SK-N-SH (cell line): ENCODE data around the gene GNA15. TPM values are rescaled to one million over a fixed set of nuclear protein-coding genes. Genes with fewer than 3 reads are reported as not detected.
"Not testable (repeated sequence)": the region's sequence is repeated elsewhere in the genome, so short reads cannot be mapped to it uniquely, and the experiment has no call there.

Experiments used
- CTCF ChIA-PET: fragments of 300-600, 350-600 bp; formaldehyde crosslinking; extraction: SDS; loops from one replicate; lab custom pipeline; 2021; lab: Yijun Ruan, JAX
- POLR2A ChIA-PET: fragments of 350-600 bp; sonication (Branson Sonifier 250); formaldehyde crosslinking; extraction: SDS; loops from one replicate; lab custom pipeline; 2020; ENCODE audit warnings: antibody characterized with exemption, inconsistent platforms; lab: Yijun Ruan, JAX
- DNase-seq: peaks from one replicate; pipeline ENCODE4 v3.0.0; 2012
- H2AFZ ChIP-seq: fragments of 200-600 bp; sonication (generic); 2 replicates; pipeline ENCODE4 v1.8.1; 2016; ENCODE audit warnings: antibody characterized with exemption, mild to moderate bottlenecking, low read depth
- H3F3A ChIP-seq: fragments of 200-600 bp; sonication (generic); replicated peaks from 2 replicates; pipeline ENCODE3; 2016; ENCODE audit warnings: antibody characterized with exemption, mild to moderate bottlenecking; ENCODE audit not compliant: insufficient read depth
- H3K27ac ChIP-seq, 2 experiments: fragments of 200-500 bp in 1 of 2; fragments of 200-600 bp in 1 of 2; sonication (Bioruptor generic) in 1 of 2; sonication (generic), shearing (Covaris generic) in 1 of 2; 2 replicates each; pipeline versions ENCODE4 v1.5.1 to v1.6.1; 2014 to 2016; ENCODE audit warnings: low read depth in 2 of 2, inconsistent platforms in 1 of 2, low read length in 1 of 2, mild to moderate bottlenecking in 1 of 2, mixed read lengths in 1 of 2
- H3K27me3 ChIP-seq: fragments of 200-600 bp; sonication (generic), shearing (Covaris generic); 2 replicates; pipeline ENCODE4 v1.6.1; 2016; ENCODE audit warnings: mixed run types; ENCODE audit not compliant: insufficient read depth
- H3K36me3 ChIP-seq, 2 experiments: fragments of 200-500 bp in 1 of 2; fragments of 200-600 bp in 1 of 2; sonication (Bioruptor generic) in 1 of 2; sonication (generic) in 1 of 2; replicated peaks in 1 of 2; 2 replicates each; pipeline versions ENCODE3 to v1.5.1; 2014 to 2016; ENCODE audit warnings: low read length in 1 of 2, mild to moderate bottlenecking in 1 of 2; ENCODE audit not compliant: insufficient read depth in 2 of 2, control insufficient read depth in 1 of 2
- H3K4me1 ChIP-seq, 2 experiments: fragments of 200-500 bp in 1 of 2; fragments of 200-600 bp in 1 of 2; sonication (Bioruptor generic) in 1 of 2; sonication (generic), shearing (Covaris generic) in 1 of 2; 2 replicates each; pipeline versions ENCODE4 v1.5.1 to v1.6.1; 2014 to 2016; ENCODE audit warnings: low read depth in 1 of 2, low read length in 1 of 2, mixed run types in 1 of 2; ENCODE audit not compliant: insufficient read depth in 2 of 2, control insufficient read depth in 1 of 2
- H3K4me2 ChIP-seq: fragments of 200-600 bp; sonication (generic), shearing (Covaris generic); 2 replicates; pipeline ENCODE4 v1.6.1; 2017; ENCODE audit warnings: mixed run types
- H3K4me3 ChIP-seq, 2 experiments: fragments of 200-500 bp in 1 of 2; fragments of 200-600 bp in 1 of 2; sonication (Bioruptor generic) in 1 of 2; sonication (generic), shearing (Covaris generic) in 1 of 2; 2 replicates each; pipeline versions ENCODE4 v1.5.1 to v1.8.1; 2014 to 2016; ENCODE audit warnings: low read depth in 2 of 2, inconsistent platforms in 1 of 2, low read length in 1 of 2, mild to moderate bottlenecking in 1 of 2, mixed read lengths in 1 of 2, moderate library complexity in 1 of 2
- H3K79me2 ChIP-seq: fragments of 200-600 bp; sonication (generic); 2 replicates; pipeline ENCODE4 v1.8.1; 2017; ENCODE audit warnings: mild to moderate bottlenecking; ENCODE audit not compliant: insufficient read depth
- H3K9ac ChIP-seq: fragments of 200-600 bp; sonication (generic); 2 replicates; pipeline ENCODE4 v1.6.1; 2017; ENCODE audit warnings: mixed run types
- H3K9me2 ChIP-seq: fragments of 200-600 bp; sonication (generic); 2 replicates; pipeline ENCODE4 v1.6.1; 2017; ENCODE audit warnings: mixed run types
- H3K9me3 ChIP-seq: fragments of 200-600 bp; sonication (generic); 2 replicates; pipeline ENCODE4 v1.6.1; 2017; ENCODE audit warnings: mixed run types, mild to moderate bottlenecking, moderate library complexity
- H4K20me1 ChIP-seq: fragments of 200-600 bp; sonication (generic); 2 replicates; pipeline ENCODE4 v1.6.1; 2017; ENCODE audit warnings: mild to moderate bottlenecking, mixed run types; ENCODE audit not compliant: insufficient read depth
- CHD2 ChIP-seq: fragments of 150-350 bp; IDR thresholded peaks from 2 replicates; pipeline ENCODE4 v1.6.1; 2018; ENCODE audit warnings: low read length; ENCODE audit not compliant: partially characterized antibody
- ELF1 ChIP-seq: IDR thresholded peaks from 2 replicates; pipeline ENCODE4 v1.4.0; 2012
- FOSL2 ChIP-seq: IDR thresholded peaks from 2 replicates; pipeline ENCODE4 v1.4.0; 2012; ENCODE audit warnings: low read depth, mild to moderate bottlenecking, moderate library complexity, borderline replicate concordance
- GATA2 ChIP-seq: sonication (generic); formaldehyde crosslinking; IDR thresholded peaks from 2 replicates; pipeline ENCODE4 v1.5.0; 2020; ENCODE audit warnings: mild to moderate bottlenecking, missing genetic modification reagents
- MEF2A ChIP-seq: IDR thresholded peaks from 2 replicates; pipeline ENCODE4 v1.4.0; 2012; ENCODE audit warnings: low read depth, borderline replicate concordance
- NRF1 ChIP-seq: IDR thresholded peaks from 2 replicates; pipeline ENCODE4 v1.6.1; 2012; ENCODE audit warnings: low read depth, mild to moderate bottlenecking, low read length
- RAD21 ChIP-seq: IDR thresholded peaks from 2 replicates; pipeline ENCODE4 v1.6.1; 2012; ENCODE audit warnings: mild to moderate bottlenecking, low read length
- RCOR1 ChIP-seq: fragments of 150-350 bp; IDR thresholded peaks from 2 replicates; pipeline ENCODE4 v1.6.1; 2017; ENCODE audit warnings: antibody characterized with exemption, low read length
- RFX5 ChIP-seq: IDR thresholded peaks from 2 replicates; pipeline ENCODE4 v1.6.1; 2012; ENCODE audit warnings: mild to moderate bottlenecking, improper control_type of control experiment, low read length
- RXRA ChIP-seq: IDR thresholded peaks from 2 replicates; pipeline ENCODE4 v1.4.0; 2012; ENCODE audit warnings: low read depth, mild to moderate bottlenecking, borderline replicate concordance
- SIN3A ChIP-seq: IDR thresholded peaks from 2 replicates; pipeline ENCODE4 v1.6.1; 2012; ENCODE audit warnings: low read depth, mild to moderate bottlenecking, low read length, moderate library complexity, borderline replicate concordance
- SMC3 ChIP-seq: IDR thresholded peaks from 2 replicates; pipeline ENCODE4 v1.6.1; 2012; ENCODE audit warnings: low read depth, low read length, improper control_type of control experiment
- TCF12 ChIP-seq: IDR thresholded peaks from 2 replicates; pipeline ENCODE4 v1.4.0; 2012
- WGBS: methylation state at CpG from one replicate; pipeline ENCODE4 v1.1.6; 2017; ENCODE audit warnings: low lambda C conversion rate; 5-methylcytosine and 5-hydroxymethylcytosine counted together
- polyA plus RNA-seq, 3 experiments: library from polyadenylated mRNA; depleted of rRNA; stranded (reverse); fragments of >200 nt; gene quantifications; 2 replicates each; pipeline ENCODE4 v1.2.3, GENCODE V29; 2012
- TF ChIP-seq, protein P1 (sequence below): fragments of 150-350 bp; IDR thresholded peaks from 2 replicates; pipeline ENCODE4 v1.6.1; 2017; ENCODE audit warnings: antibody characterized with exemption, low read length, low read depth, borderline replicate concordance
- TF ChIP-seq, protein P2 (sequence below): fragments of 150-350 bp; IDR thresholded peaks from 2 replicates; pipeline ENCODE4 v1.6.1; 2016; ENCODE audit warnings: mild to moderate bottlenecking, low read depth, low read length

Gene GNA15
- polyA plus RNA-seq, 1 of the 3 experiments (the other 2 are of a cell fraction), result 0.05 TPM

DNA sequence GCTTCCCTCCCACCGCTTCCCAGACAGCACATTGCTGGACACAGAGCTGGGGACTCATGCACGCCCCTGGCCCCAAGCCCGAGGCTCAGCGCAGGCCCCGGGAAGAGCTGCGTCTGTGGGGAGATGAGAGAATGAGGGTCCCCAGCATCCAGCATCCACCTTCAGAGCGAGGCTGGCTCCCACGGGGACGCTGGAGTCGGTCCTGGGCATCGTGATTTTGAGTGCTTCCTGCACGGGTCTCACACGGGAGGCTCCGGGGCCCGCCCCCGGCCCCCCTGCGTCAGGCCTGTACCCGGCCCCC is 54.6 kb downstream of the GNA15 start:
- peaks cover 10 to 16% of the 10 kb centered on the region in 2 experiments; a peak in 2 of 4 replicates for H3K4me1 ChIP-seq
- DNase-seq, result no peak
- no peaks in the 10 kb centered on the region for H3F3A ChIP-seq
- POLR2A ChIA-PET, result no interaction called here
- H3K36me3 ChIP-seq, result peaks cover 5 to 8% of the 10 kb centered on the region in 2 experiments
- no peak overlapping the region for H3K4me2 ChIP-seq
- TF ChIP-seq, protein P1, sequence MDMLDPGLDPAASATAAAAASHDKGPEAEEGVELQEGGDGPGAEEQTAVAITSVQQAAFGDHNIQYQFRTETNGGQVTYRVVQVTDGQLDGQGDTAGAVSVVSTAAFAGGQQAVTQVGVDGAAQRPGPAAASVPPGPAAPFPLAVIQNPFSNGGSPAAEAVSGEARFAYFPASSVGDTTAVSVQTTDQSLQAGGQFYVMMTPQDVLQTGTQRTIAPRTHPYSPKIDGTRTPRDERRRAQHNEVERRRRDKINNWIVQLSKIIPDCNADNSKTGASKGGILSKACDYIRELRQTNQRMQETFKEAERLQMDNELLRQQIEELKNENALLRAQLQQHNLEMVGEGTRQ, result no peak
- TF ChIP-seq ELF1 (no peak), NRF1 (no peak), RXRA (no peak), RAD21 (no peak), SMC3 (no peak), SIN3A (no peak), MEF2A (no peak), TCF12 (no peak), FOSL2 (no peak), GATA2 (no peak)
- TF ChIP-seq, protein P2, sequence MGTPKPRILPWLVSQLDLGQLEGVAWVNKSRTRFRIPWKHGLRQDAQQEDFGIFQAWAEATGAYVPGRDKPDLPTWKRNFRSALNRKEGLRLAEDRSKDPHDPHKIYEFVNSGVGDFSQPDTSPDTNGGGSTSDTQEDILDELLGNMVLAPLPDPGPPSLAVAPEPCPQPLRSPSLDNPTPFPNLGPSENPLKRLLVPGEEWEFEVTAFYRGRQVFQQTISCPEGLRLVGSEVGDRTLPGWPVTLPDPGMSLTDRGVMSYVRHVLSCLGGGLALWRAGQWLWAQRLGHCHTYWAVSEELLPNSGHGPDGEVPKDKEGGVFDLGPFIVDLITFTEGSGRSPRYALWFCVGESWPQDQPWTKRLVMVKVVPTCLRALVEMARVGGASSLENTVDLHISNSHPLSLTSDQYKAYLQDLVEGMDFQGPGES, result no peak
- TF ChIP-seq, all 33 proteins: peak for 0
- Histone ChIP-seq H3K79me2 (peaks cover 73% of the 10 kb centered on the region), H4K20me1 (peaks cover 17% of the 10 kb centered on the region; the same call in 1 of the 2 replicates), H3K4me3 (no peak overlapping the region), H3K9me2 (no peaks in the 10 kb centered on the region), H3K27me3 (no peaks in the 10 kb centered on the region), H3K27ac (no peak overlapping the region), H2AFZ (no peak overlapping the region), H3K9ac (no peak overlapping the region), H3K9me3 (no peaks in the 10 kb centered on the region)
- 97% methylated on average over 17 of the region's 18 CpGs for WGBS
- CTCF ChIA-PET, result interaction anchor here (1.1 kb wide), 1 partner anchor 34 kb away, joined by 3 read pairs; the partner anchor contains the start of gene CELF5

DNA sequence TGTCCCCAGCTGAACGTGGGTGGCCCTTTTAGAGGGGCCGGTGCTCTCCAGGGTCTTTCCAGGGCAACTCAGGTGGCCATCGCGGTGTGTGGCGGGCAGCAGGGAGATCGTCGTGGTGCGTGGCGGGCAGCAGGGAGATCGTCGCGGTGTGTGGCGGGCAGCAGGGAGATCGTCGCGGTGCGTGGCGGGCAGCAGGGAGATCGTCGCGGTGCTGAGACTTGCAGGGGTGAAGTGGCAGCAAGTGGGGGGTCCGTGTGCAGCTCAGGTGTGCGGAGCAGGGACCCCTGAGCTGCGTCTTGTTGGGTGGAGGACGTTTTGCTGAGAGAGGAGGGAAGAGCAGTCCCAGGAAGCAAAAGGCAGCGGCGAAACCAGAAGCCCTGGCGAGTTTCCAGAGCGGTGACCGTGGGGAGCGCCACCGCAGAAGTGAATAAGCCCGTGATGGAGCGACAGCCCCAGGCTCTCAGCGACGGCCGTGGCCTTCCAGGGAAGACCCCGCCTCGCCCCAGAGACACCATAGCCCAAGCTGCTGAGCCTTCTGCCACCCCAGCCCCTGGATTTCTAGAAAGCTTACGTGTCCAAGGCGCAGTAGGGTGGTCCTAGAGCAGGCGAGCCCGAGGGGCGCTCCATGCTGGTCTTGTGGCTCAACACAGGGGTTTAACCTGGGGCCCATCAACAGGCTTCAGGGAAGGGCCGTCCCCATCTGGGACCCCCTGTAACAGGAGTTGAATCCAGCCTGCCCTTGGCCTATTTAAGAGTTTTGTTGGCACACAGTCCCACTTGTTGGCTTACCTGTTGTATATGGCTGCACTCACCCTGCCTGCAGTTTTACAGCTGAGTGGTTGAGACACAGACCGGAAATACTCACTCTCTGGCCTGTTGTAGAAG is 55.3 kb downstream of the GNA15 start:
- no peak overlapping the region for H3K27ac ChIP-seq
- peaks cover 5 to 13% of the 10 kb centered on the region in 2 experiments for H3K36me3 ChIP-seq
- peaks cover 17% of the 10 kb centered on the region; the same call in 1 of the 2 replicates for H4K20me1 ChIP-seq

DNA sequence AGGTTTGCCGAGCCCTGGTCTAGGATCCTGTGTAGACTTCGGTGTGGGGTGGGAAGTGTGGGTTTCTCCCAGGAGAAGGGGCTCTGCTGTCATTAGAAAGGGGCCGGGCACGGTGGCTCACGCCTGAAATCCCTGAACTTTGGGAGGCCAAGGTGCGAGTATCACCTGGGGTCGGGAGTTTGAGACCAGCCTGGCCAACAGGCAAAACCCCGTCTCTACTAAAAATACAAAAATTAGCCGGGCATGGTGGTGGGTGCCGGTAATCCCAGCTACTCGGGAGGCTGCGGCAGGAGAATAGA is 55.9 kb downstream of the GNA15 start:
- H3K27me3 ChIP-seq, H3K9ac ChIP-seq, H3K27ac ChIP-seq, DNase-seq, H2AFZ ChIP-seq, H3F3A ChIP-seq, H3K4me3 ChIP-seq, CTCF ChIA-PET, H3K9me3 ChIP-seq, H3K4me2 ChIP-seq, POLR2A ChIA-PET, H3K9me2 ChIP-seq: not testable (repeated sequence)
- peaks cover 17% of the 10 kb centered on the region; the same call in 1 of the 2 replicates for H4K20me1 ChIP-seq
- WGBS, result 92% methylated on average over 11 of the region's 12 CpGs
- H3K79me2 ChIP-seq, result peaks cover 63% of the 10 kb centered on the region
- peaks cover 10 to 12% of the 10 kb centered on the region in 2 experiments; a peak in 2 of 4 replicates for H3K4me1 ChIP-seq
- peaks cover 5 to 19% of the 10 kb centered on the region in 2 experiments for H3K36me3 ChIP-seq

More for the DNA sequence above, 55.3 kb downstream of the GNA15 start:
- CTCF ChIA-PET, result interaction anchor here (1.1 kb wide), 1 partner anchor 33 kb away, joined by 3 read pairs; the partner anchor contains the start of gene CELF5
- Histone ChIP-seq H2AFZ (no peak overlapping the region), H3F3A (no peaks in the 10 kb centered on the region), H3K4me3 (no peak overlapping the region)
- WGBS, result 93% methylated on average over 41 of the region's 46 CpGs
- no peak for TF ChIP-seq SIN3A
- no peak for TF ChIP-seq SMC3
- TF ChIP-seq RFX5, result no peak
- TF ChIP-seq CHD2, result no peak
- TF ChIP-seq RCOR1, result no peak
- no peak for TF ChIP-seq TCF12
- TF ChIP-seq, all 33 proteins: peak for 0
- POLR2A ChIA-PET, result no interaction called here
- DNase-seq, result no peak
- H3K79me2 ChIP-seq, result peaks cover 69% of the 10 kb centered on the region
- H3K9me2 ChIP-seq, result no peaks in the 10 kb centered on the region
- H3K4me1 ChIP-seq, result peaks cover 10 to 16% of the 10 kb centered on the region in 2 experiments; a peak in 2 of 4 replicates
- H3K9me3 ChIP-seq, result no peaks in the 10 kb centered on the region
- H3K4me2 ChIP-seq, result no peak overlapping the region
- no peaks in the 10 kb centered on the region for H3K27me3 ChIP-seq
- H3K9ac ChIP-seq, result no peak overlapping the region
